Mesendoderm (in vitro differentiated cells): ENCODE measurements around the gene RNF26. TPM values are rescaled to one million over a fixed set of nuclear protein-coding genes. Genes with fewer than 3 reads are reported as not detected.

Source experiments
- DNase-seq: peaks from one replicate; pipeline ENCODE4 v3.0.0; 2013
- H2AK5ac ChIP-seq: 2 replicates; pipeline ENCODE4 v1.6.1; 2013; ENCODE audit warnings: low read length, inconsistent platforms
- H2BK120ac ChIP-seq: 2 replicates; pipeline ENCODE4 v1.6.1; 2013; ENCODE audit warnings: low read depth, mild to moderate bottlenecking, low read length, moderate library complexity, mixed read lengths
- H2BK15ac ChIP-seq: replicated peaks from 2 replicates; pipeline ENCODE4 v1.6.1; 2013; ENCODE audit warnings: low read depth, mild to moderate bottlenecking, moderate library complexity
- H2BK5ac ChIP-seq: 2 replicates; pipeline ENCODE4 v1.6.1; 2013; ENCODE audit warnings: low read length, inconsistent platforms
- H3K18ac ChIP-seq: 2 replicates; pipeline ENCODE4 v1.6.1; 2013; ENCODE audit warnings: mild to moderate bottlenecking, low read length, mixed read lengths
- H3K23ac ChIP-seq: one replicate; pipeline ENCODE4 v1.6.1; 2013; ENCODE audit warnings: low read length
- H3K27ac ChIP-seq: 2 replicates; pipeline ENCODE4 v1.5.1; 2013; ENCODE audit warnings: low read depth, mild to moderate bottlenecking, inconsistent platforms, low read length, moderate library complexity
- H3K27me3 ChIP-seq: 2 replicates; pipeline ENCODE4 v1.6.1; 2013; ENCODE audit warnings: low read length, control low read depth, mild to moderate bottlenecking, inconsistent platforms; ENCODE audit not compliant: insufficient read depth, poor library complexity
- H3K36me3 ChIP-seq: 2 replicates; pipeline ENCODE4 v1.6.1; 2013; ENCODE audit warnings: low read length, inconsistent platforms; ENCODE audit not compliant: control insufficient read depth, insufficient read depth
- H3K4ac ChIP-seq: one replicate; pipeline ENCODE4 v1.6.1; 2013; ENCODE audit warnings: low read depth, mild to moderate bottlenecking, low read length, moderate library complexity
- H3K4me1 ChIP-seq: 2 replicates; pipeline ENCODE4 v1.6.1; 2013; ENCODE audit warnings: low read depth, low read length, inconsistent platforms; ENCODE audit not compliant: control insufficient read depth
- H3K4me2 ChIP-seq: 2 replicates; pipeline ENCODE4 v1.6.1; 2013; ENCODE audit warnings: low read length
- H3K4me3 ChIP-seq: 2 replicates; pipeline ENCODE4 v1.5.1; 2013; ENCODE audit warnings: mild to moderate bottlenecking, low read length
- H3K56ac ChIP-seq: one replicate; pipeline ENCODE4 v1.6.1; 2013; ENCODE audit warnings: low read length
- H3K79me1 ChIP-seq: 2 replicates; pipeline ENCODE4 v1.6.1; 2013; ENCODE audit warnings: low read length, inconsistent platforms
- H3K79me2 ChIP-seq: 2 replicates; pipeline ENCODE4 v1.6.1; 2013; ENCODE audit warnings: mild to moderate bottlenecking, low read length; ENCODE audit not compliant: control insufficient read depth, insufficient read depth
- H3K9ac ChIP-seq: 2 replicates; pipeline ENCODE4 v1.6.1; 2013; ENCODE audit warnings: low read length, inconsistent platforms
- H4K5ac ChIP-seq: one replicate; pipeline ENCODE4 v1.6.1; 2013; ENCODE audit warnings: low read length
- H4K8ac ChIP-seq: one replicate; pipeline ENCODE4 v1.6.1; 2013; ENCODE audit warnings: low read depth, mild to moderate bottlenecking, control low read depth, low read length, moderate library complexity
- WGBS: extraction: QIAGEN DNeasy Blood & Tissue Kit; methylation state at CpG from one replicate; pipeline ENCODE4 v1.1.7; 2013; ENCODE audit warnings: low lambda C conversion rate, missing lambda C conversion rate; ENCODE audit not compliant: insufficient coverage; ENCODE audit errors: extremely low coverage; 5-methylcytosine and 5-hydroxymethylcytosine counted together
- polyA plus RNA-seq, 2 experiments: library from polyadenylated mRNA; stranded (reverse); fragments of 200-250 nt; gene quantifications; one replicate each; pipeline ENCODE4 v1.2.3, GENCODE V29; 2013

The RNF26 gene
- polyA plus RNA-seq (2013, experiment 1 of 2) = 59.6 TPM
- polyA plus RNA-seq (2013, experiment 2 of 2) = 61.0 TPM

DNA sequence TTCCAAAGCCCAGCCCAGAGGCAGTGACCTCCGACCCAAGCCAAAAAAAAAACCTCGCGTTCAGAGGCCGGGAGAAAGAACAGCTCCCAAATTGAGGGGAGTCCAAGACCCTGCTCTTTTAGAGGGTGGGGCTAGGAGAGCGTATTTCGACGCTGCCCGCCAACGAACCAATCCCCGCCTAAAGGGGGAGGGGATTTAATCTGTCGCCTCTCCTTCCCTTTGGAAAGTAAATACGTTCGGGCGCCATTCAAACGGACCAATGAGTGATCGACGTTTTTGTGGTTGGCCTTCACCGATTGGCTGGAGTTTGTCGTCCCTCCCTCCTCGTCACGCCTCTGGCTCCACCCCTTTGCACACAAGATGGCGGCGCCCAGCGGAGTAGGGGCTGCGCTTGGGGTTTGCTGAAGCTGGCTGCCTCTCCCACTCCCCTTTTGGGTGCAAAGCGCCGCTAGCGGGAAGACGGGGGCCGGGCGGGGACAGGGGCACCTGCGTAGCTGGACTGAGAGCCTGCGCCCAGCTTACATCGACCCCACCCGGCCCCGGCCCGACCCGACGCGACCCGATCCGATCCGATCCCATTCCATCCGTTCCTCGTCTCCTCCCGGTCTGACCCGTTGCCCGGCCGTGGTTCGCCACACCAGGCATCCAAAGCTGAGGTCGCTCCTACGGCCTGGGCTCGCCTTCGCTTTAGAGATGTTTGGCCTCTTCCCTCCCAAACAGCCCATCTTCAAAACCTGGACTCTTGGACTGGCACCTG is at the start of gene RNF26:
RNF26 (plus strand) TSS at position 354 of the 757 bp plus-strand sequence. CDS start 596 bp downstream, outside the sequence.
- peak; percentile 100 for DNase-seq
- Histone ChIP-seq H3K18ac (peak within 1 kb of the TSS; percentile 55), H3K36me3 (no peaks in the 10 kb centered on the region), H2BK5ac (no peak within 1 kb of the TSS), H3K56ac (peak within 1 kb of the TSS; percentile 100), H2AK5ac (peak within 1 kb of the TSS; percentile 100), H2BK15ac (no peak within 1 kb of the TSS), H2BK120ac (no peak within 1 kb of the TSS), H4K5ac (peak within 1 kb of the TSS; percentile 87), H3K27me3 (peaks cover 3% of the 10 kb centered on the region), H3K79me1 (peaks cover 16% of the 10 kb centered on the region), H3K79me2 (peaks cover 20% of the 10 kb centered on the region), H3K4me2 (peak within 1 kb of the TSS; percentile 86), H3K9ac (peak within 1 kb of the TSS; percentile 100), H3K4me1 (peaks cover 14% of the 10 kb centered on the region), H3K27ac (peak within 1 kb of the TSS; percentile 56), H3K23ac (peak within 1 kb of the TSS; percentile 80), H4K8ac (peak within 1 kb of the TSS; percentile 70), H3K4me3 (peak within 1 kb of the TSS; percentile 100), H3K4ac (peak within 1 kb of the TSS; percentile 62)
- WGBS = no CpG with 5 or more reads among the region's 54 CpGs

GRCh38 chr11:119285431-119285830 is 48.9 kb upstream of the RNF26 start:
- no peak overlapping the region for H3K56ac ChIP-seq
- H2BK120ac ChIP-seq = no peak overlapping the region
- DNase-seq = no peak
- no CpG with 5 or more reads among the region's 9 CpGs for WGBS
- peaks cover 4% of the 10 kb centered on the region for H3K36me3 ChIP-seq
- H3K4me3 ChIP-seq = no peak overlapping the region
- H3K4me2 ChIP-seq = no peak overlapping the region
- H3K4me1 ChIP-seq = no peaks in the 10 kb centered on the region
- H3K79me1 ChIP-seq = no peaks in the 10 kb centered on the region
- no peak overlapping the region for H4K5ac ChIP-seq
- no peak overlapping the region for H2BK15ac ChIP-seq
- H3K79me2 ChIP-seq = no peaks in the 10 kb centered on the region
- H3K27ac ChIP-seq = no peak overlapping the region
- H3K23ac ChIP-seq = no peak overlapping the region
- no peaks in the 10 kb centered on the region for H3K27me3 ChIP-seq
- no peak overlapping the region for H4K8ac ChIP-seq
- no peak overlapping the region for H2BK5ac ChIP-seq
- H3K9ac ChIP-seq = no peak overlapping the region
- H3K4ac ChIP-seq = no peak overlapping the region
- no peak overlapping the region for H3K18ac ChIP-seq
- H2AK5ac ChIP-seq = no peak overlapping the region

GRCh38 chr11:119288219-119288618 is 46.1 kb upstream of the RNF26 start:
- Histone ChIP-seq H4K8ac (no peak overlapping the region), H4K5ac (no peak overlapping the region), H2BK120ac (no peak overlapping the region), H3K18ac (no peak overlapping the region), H3K27me3 (no peaks in the 10 kb centered on the region), H3K23ac (no peak overlapping the region), H2BK5ac (no peak overlapping the region), H3K79me1 (no peaks in the 10 kb centered on the region), H3K4me2 (no peak overlapping the region), H3K4ac (no peak overlapping the region), H2BK15ac (no peak overlapping the region), H3K4me3 (no peak overlapping the region), H3K9ac (no peak overlapping the region), H3K36me3 (peaks cover 4% of the 10 kb centered on the region), H3K27ac (no peak overlapping the region), H3K79me2 (no peaks in the 10 kb centered on the region), H2AK5ac (no peak overlapping the region), H3K56ac (no peak overlapping the region), H3K4me1 (no peaks in the 10 kb centered on the region)
- no peak for DNase-seq
- whole genome bisulfite sequencing = no CpG with 5 or more reads among the region's 3 CpGs

DNA sequence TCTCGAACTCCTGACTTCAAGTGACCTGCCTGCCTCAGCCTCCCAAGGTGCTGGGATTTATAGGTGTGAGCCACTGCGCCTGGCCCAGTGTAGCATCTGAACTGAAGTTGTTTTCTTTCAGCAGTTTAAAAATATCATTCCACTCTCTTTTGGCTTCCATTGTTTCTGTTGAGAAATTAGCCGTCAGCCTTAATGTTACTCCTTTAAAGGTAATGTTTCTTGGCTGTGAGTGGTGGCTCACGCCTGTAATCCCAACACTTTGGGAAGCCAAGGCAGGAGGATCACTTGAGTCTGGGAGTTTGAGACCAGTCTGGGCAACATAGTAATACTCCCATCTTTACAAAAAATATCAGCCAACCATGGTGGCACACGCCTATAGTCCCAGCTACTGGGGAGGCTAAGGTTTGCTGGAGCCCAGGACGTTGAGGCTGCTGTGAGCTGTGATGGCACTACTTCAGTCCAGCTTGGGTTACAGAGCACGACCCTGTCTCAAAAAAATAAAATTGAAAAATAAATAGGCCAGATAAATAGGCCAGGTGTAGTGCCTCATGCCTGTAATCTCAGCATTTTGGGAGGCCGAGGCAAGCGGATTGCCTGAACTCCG is 43.3 kb upstream of the RNF26 start:
- no peaks in the 10 kb centered on the region for H3K4me1 ChIP-seq
- no peak overlapping the region for H3K4ac ChIP-seq
- H3K23ac ChIP-seq = no peak overlapping the region
- no CpG with 5 or more reads among the region's 10 CpGs for WGBS
- no peak overlapping the region for H3K4me2 ChIP-seq
- no peak overlapping the region for H2BK120ac ChIP-seq
- H3K9ac ChIP-seq = no peak overlapping the region
- H2AK5ac ChIP-seq = no peak overlapping the region
- H2BK15ac ChIP-seq = no peak overlapping the region
- no peak overlapping the region for H3K18ac ChIP-seq
- no peaks in the 10 kb centered on the region for H3K27me3 ChIP-seq
- H3K79me2 ChIP-seq = no peaks in the 10 kb centered on the region
- no peak overlapping the region for H4K8ac ChIP-seq
- peaks cover 4% of the 10 kb centered on the region for H3K36me3 ChIP-seq
- no peaks in the 10 kb centered on the region for H3K79me1 ChIP-seq
- no peak overlapping the region for H2BK5ac ChIP-seq
- no peak overlapping the region for H3K4me3 ChIP-seq
- no peak overlapping the region for H4K5ac ChIP-seq
- H3K56ac ChIP-seq = no peak overlapping the region
- no peak for DNase-seq
- H3K27ac ChIP-seq = no peak overlapping the region

- Histone ChIP-seq H2BK120ac (no peak overlapping the region), H3K4ac (no peak overlapping the region), H3K27me3 (no peaks in the 10 kb centered on the region), H3K56ac (no peak overlapping the region), H2BK15ac (no peak overlapping the region), H3K18ac (no peak overlapping the region), H4K8ac (no peak overlapping the region), H4K5ac (no peak overlapping the region), H3K79me2 (no peaks in the 10 kb centered on the region), H3K23ac (no peak overlapping the region), H3K4me2 (no peak overlapping the region), H3K27ac (no peak overlapping the region), H3K79me1 (no peaks in the 10 kb centered on the region), H3K4me3 (no peak overlapping the region), H3K36me3 (peaks cover 2% of the 10 kb centered on the region), H3K9ac (no peak overlapping the region), H2AK5ac (no peak overlapping the region), H3K4me1 (no peaks in the 10 kb centered on the region), H2BK5ac (no peak overlapping the region)
- DNase-seq = no peak
- WGBS = no CpG with 5 or more reads among the region's 3 CpGs
These were observed 40.9 kb upstream of the RNF26 start for GRCh38 chr11:119293461-119293860.
